Prostate gland (tissue), 2 donors: ENCODE results near the gene ATG7.

ENCODE experiments used
- CTCF ChIP-seq, 4 experiments: fragments of 200-600 bp in 2 of 4; fragments of 450-650 bp in 2 of 4; sonication (generic) in 2 of 4; IDR thresholded peaks; 1 replicate in 3 of 4; 2 replicates in 1 of 4; pipeline ENCODE4 v1.5.1; 2016 to 2019; ENCODE audit warnings: antibody characterized with exemption in 4 of 4, mild to moderate bottlenecking in 2 of 4, moderate library complexity in 2 of 4
- POLR2A ChIP-seq: fragments of 450-650 bp; IDR thresholded peaks from one replicate; pipeline ENCODE4 v1.6.1; 2016; ENCODE audit warnings: antibody characterized with exemption, mild to moderate bottlenecking
- POLR2AphosphoS5 ChIP-seq: sonication (generic); formaldehyde crosslinking; IDR thresholded peaks from one replicate; pipeline ENCODE4 v1.6.1; 2017; ENCODE audit warnings: antibody characterized with exemption

GRCh38 chr3:11461226-11461625, 189.0 kb downstream of the ATG7 start:
- TF ChIP-seq POLR2A: no peak
- no peak for TF ChIP-seq CTCF (IDR thresholded peaks at IDR 0.05)
- no peak for TF ChIP-seq POLR2AphosphoS5
